GM12873 (cell line): Measurements from ENCODE around the gene DENND6B.

Source experiments
- TF ChIP-seq, protein P1 (sequence below): IDR thresholded peaks from 2 replicates; pipeline ENCODE4 v1.5.1; 2012; ENCODE audit warnings: low read depth, mild to moderate bottlenecking, moderate library complexity, low read length, control low read depth; ENCODE audit not compliant: insufficient read depth; ENCODE audit errors: missing control alignments

Gene DENND6B

GRCh38 chr22:50315289-50316113 lies 11.3 kb downstream of the DENND6B start:
- TF ChIP-seq, protein P1, sequence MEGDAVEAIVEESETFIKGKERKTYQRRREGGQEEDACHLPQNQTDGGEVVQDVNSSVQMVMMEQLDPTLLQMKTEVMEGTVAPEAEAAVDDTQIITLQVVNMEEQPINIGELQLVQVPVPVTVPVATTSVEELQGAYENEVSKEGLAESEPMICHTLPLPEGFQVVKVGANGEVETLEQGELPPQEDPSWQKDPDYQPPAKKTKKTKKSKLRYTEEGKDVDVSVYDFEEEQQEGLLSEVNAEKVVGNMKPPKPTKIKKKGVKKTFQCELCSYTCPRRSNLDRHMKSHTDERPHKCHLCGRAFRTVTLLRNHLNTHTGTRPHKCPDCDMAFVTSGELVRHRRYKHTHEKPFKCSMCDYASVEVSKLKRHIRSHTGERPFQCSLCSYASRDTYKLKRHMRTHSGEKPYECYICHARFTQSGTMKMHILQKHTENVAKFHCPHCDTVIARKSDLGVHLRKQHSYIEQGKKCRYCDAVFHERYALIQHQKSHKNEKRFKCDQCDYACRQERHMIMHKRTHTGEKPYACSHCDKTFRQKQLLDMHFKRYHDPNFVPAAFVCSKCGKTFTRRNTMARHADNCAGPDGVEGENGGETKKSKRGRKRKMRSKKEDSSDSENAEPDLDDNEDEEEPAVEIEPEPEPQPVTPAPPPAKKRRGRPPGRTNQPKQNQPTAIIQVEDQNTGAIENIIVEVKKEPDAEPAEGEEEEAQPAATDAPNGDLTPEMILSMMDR: no peak

DNA sequence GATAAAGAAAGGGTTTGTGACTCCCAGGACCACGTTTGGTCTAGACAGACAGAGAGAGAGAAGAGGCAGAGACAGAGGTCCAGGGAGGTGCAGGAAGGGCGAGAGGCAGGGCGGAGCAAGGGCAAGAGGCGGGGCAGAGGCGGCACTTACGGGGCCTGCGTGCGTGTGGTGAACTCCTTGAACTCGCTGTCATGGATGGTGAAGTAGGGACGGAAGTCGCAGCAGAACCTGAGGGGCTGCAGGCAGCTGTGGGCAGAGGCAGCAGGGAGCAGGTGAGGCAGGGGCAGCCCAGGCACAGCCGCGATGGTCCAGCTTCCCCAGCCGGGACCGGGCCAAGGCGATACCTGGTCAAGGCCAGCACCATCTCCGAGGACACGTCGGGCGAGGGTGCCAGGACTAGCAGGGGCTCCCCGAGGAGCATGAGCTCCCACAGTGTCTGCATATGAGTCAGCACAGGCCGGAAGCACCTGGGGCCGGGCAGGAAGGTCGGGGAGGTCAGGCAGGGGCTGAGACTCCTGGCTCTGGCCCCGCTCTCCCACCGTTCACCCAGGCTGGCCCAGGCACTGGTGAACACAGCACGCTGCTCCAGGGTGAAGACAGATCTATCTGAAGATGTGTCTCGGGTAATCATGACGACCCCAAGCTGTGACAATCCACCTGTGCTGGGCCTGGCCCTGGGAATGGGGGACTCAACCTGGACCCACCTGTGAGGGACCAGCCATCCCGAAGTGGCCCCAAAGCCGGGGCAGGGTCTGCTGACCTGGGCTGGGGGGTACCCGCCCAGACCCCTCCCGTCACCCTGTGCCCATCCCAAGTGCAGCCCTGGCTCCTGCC lies 12.1 kb downstream of the DENND6B start:
- TF ChIP-seq, protein P1: no peak

GRCh38 chr22:50314081-50314454 lies 12.7 kb downstream of the DENND6B start:
- TF ChIP-seq, protein P1: no peak

DNA sequence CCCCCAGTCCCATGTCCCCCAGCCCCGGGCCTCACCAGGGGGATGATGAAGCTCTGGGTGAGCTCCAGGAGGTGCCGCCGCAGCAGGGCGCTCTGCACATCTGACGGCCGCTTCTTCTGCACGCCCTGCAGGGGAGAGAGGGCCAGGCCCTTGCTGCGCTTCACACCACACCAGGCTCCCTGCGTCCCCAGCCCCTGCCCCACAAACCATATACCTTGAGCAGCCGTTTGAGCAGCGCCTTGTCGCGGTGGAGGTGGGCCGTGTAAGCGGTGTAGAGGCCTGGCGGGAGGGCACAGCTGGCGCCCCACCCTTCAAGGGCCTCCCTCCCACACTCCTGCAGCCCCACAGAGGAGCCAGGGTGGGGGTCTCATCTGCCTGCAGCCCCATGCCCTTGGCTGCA lies 13.2 kb downstream of the DENND6B start:
- TF ChIP-seq, protein P1: no peak

DNA sequence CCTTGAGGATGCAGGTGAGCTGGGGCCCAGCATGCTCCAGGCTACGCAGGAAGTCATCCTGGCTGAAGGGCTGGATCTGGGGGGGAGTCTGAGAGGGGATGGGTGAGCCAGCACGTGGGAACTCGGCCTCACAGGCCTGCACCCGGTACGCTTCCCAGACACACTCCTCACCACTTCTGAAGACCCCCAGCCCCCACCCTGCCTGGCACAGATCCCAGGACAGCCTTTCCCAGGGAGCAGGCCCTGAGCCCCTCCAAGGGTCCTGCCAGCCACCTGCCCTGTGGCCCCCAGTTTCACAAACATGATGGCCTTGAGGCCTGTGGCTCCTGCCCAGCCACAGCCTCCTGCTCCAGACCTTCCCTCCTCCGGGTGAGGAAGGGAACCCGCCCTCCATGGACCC lies 13.8 kb downstream of the DENND6B start:
- TF ChIP-seq, protein P1: no peak

- TF ChIP-seq, protein P1: no peak
Observed at GRCh38 chr22:50312371-50312770, 14.4 kb downstream of the DENND6B start.
